ENCODE measurements around the gene ARFGEF2.

ARFGEF2 gene

GRCh38 chr20:48901326-48901725 is 20.2 kb upstream of the ARFGEF2 start:
- no peak for DNase-seq

- no peak for DNase-seq
Observed at GRCh38 chr20:48903705-48904104, 17.8 kb upstream of the ARFGEF2 start.

DNA sequence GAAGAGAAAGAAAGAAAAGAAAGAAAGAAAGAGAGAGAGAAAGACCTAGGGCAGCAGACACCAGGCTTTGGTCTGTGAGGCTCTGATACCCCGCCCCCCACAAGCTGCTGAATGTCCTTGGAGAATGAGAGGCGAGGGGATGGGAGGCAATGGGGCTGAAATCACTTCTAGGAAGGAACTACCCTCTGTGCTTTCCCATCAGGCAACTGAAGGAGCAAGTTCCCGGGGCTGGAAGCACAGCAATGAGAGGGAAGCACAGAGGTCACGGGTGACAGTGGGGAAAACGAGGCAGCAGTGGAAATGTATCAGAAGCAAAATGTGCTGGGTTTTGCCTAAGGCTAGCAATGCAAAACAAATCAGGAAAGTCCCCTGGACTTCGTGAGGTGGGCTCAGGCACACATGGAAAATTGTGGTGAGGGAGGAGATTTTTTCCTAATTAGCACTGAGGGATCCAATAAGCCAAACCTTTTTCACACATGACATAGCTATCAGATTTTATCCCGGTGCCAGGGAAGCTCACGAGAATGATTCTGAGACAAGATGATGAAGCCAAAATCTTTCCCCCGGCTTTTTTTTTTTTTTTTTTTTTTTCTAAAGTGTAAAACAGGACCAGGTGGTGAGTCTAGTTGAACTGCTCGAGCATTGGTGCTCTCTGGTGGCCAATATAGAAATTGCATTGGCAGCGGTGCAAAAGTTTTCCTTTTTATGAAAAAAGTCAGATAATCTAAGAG is 16.8 kb upstream of the ARFGEF2 start:
- peak; percentile 84 for DNase-seq

DNA sequence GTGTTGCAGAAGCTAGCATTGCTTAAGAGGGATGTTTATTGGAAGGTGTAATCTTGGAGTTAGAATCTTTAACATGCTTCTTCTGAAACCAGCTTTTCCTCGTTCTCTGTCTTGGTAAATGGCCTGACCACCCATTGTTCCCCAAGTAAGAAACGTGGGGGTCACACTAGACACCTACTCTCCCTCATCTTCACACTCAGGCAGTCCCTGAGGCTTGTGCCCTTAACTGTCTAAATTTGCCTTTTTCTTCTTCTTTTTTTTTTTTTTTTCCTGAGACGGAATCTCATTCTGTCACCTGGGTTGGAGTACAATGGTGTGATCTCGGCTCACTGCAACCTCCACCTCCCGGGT is 16.2 kb upstream of the ARFGEF2 start:
- no peak for DNase-seq

GRCh38 chr20:48906221-48906877 is 15.2 kb upstream of the ARFGEF2 start:
- no peak for DNase-seq

DNA sequence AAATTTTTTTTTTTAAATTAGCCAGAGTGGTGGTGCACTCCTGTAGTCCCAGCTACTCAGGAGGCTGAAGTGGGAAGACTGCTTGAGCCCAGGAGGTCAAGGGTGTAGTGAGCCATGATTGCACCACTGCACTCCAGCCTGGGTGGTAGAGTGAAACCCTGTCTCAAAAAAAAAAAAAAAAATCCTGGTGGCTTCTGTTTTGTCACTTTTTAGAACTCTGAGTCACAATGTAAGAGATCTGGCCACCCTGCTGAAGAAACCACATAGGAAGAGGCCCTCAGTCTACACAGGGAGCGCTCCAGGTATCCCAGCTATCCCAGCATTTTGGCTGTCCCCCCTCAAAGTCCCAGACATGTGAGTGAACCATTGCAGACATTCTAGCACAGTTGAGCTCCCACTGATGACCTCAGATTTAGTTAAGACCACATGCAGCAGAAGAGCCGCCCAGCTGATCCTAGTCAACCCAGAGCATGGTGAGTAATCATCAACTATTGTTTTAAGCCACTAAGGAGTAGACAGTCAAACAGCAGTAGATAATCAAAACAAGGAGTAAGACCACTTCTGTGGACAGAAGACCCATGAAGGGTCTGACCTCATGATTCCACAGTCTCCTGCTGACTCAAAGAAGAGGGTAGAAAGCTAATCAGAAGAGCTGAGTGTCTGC is 12.7 kb upstream of the ARFGEF2 start:
- no peak for DNase-seq

- no peak for DNase-seq
Observed at GRCh38 chr20:48909910-48910309, 11.6 kb upstream of the ARFGEF2 start.

GRCh38 chr20:48910347-48910781 is 11.1 kb upstream of the ARFGEF2 start:
- DNase-seq = no peak

- no peak for DNase-seq
Observed at GRCh38 chr20:48912065-48912464, 9.4 kb upstream of the ARFGEF2 start.

GRCh38 chr20:48916699-48917098 is 4.8 kb upstream of the ARFGEF2 start:
- DNase-seq = no peak

GRCh38 chr20:48919336-48919881 is 2.1 kb upstream of the ARFGEF2 start:
- DNase-seq = no peak

DNA sequence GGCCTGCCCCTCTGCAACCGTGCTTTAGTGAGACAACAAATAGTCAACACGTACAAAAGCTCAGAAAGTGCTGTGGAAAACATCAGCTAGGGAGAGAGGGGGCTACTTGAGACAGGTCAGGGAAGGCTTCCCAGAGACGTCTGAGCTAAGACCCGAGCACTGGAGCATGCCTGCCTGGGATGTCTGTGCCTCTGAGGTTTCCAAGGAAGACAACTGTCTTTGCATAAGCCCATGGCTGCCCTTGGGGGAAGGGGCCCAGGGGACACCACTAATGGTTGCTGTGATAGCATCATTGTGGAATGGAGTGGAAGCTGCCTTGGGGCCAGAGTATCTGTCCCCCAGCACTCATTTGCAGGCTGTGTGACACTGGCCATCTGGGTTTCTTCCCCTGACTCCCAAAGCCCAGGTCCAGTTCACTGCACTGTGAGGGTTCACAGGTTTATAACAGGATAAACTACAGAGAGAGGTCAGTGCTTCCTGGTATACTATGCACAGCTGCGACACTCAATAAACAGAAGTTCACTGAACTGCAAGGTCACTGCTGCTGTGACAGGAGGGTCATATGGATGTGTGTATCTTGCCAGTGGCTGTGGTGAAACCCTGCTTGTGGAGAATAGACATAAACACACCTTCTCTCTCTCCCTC is 1.5 kb upstream of the ARFGEF2 start:
- no peak for DNase-seq

- no peak for DNase-seq
Observed at GRCh38 chr20:48920527-48921167, 864 bp upstream of the ARFGEF2 start.

DNA sequence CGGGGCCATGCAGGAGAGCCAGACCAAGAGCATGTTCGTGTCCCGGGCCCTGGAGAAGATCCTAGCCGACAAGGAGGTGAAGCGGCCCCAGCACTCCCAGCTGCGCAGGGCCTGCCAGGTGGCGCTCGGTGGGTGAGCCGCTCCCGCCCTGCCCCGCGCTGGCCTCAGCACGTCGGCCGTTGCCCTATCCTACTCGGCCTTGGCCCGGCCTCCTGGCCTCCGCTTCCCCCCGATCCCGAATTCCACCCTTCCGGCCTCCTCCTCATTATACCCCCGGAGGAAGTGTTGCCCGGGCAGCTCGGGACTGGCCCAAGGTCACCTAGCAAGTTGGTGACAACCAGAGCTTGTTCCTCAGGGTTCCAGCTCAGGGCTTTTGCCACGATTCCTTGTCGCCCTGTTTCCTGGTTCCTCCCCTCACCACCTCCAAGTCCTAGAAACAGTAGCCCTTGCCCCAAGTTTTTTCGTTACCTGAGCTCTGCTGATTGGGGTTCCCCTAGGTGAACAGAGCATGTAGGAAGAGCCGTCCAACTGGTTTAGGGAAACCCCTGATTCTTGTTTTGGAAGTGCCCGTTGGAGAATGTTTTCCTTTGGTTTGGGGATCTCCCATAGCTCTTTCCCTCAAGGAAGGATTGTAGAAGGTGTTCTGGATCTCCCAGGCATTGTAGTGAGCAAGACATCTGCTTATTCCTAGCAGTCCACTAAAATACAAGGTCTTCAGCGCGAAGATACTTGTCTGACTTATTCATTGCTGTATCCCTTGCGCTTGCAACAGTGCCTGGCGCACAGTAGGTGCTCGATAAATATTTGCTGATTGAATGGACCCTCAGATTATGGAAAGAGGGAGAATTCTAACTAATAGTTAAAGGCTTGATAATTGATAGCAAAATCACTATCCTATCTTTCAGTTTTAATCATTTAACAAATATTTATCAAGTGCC is 641 bp downstream of the ARFGEF2 start:
- no peak for DNase-seq

- no peak for DNase-seq
Observed at GRCh38 chr20:48923149-48923718, 1.7 kb downstream of the ARFGEF2 start.

DNA sequence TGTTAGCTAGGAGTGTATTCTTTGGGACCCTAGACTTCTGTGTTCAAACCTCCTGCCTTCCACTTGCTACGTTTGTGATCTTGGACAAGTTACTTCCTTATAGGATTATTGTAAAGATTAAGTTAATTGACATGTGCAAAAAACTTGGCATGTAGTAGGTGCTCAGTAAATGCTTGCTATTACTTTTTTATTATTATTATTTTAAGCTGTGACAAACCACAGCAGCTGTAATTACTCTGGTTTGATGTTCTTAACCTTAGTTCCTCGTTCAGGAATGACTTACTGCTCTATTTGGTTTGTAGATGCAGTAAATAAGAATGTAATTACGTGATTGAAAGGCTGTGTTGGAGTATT is 3.2 kb downstream of the ARFGEF2 start:
- no peak for DNase-seq

GRCh38 chr20:48926267-48926666 is 4.8 kb downstream of the ARFGEF2 start:
- no peak for DNase-seq

GRCh38 chr20:48926821-48927220 is 5.3 kb downstream of the ARFGEF2 start:
- DNase-seq = no peak

GRCh38 chr20:48928832-48929725 is 7.6 kb downstream of the ARFGEF2 start:
- no peak for DNase-seq

GRCh38 chr20:48930035-48930434 is 8.5 kb downstream of the ARFGEF2 start:
- DNase-seq = no peak
